Activated CD8-positive, alpha-beta memory T cell treated with anti-CD3 and anti-CD28 coated beads for 36 hours (primary cell): ENCODE data around the gene GSTM4. TPM values are rescaled to one million over a fixed set of nuclear protein-coding genes. Genes with fewer than 3 reads are reported as not detected.
"Not testable (repeated sequence)": the region's sequence is repeated elsewhere in the genome, so short reads cannot be mapped to it uniquely, and the experiment has no call there.

Source experiments
- CTCF ChIA-PET: fragments of 350-600 bp; sonication (Branson Sonifier 250); formaldehyde crosslinking; loops from one replicate; lab custom pipeline; 2021; ENCODE audit warnings: antibody characterized with exemption; lab: Charles Lee
- POLR2A ChIA-PET: fragments of 350-600 bp; sonication (Branson Sonifier 250); formaldehyde crosslinking; loops from one replicate; lab custom pipeline; 2021; ENCODE audit warnings: antibody characterized with exemption; lab: Charles Lee
- total RNA-seq, 2 experiments: library from RNA; stranded (reverse); gene quantifications; one replicate each; pipeline ENCODE4 v1.2.3, GENCODE V29; 2021

GSTM4 gene
- total RNA-seq, 2 experiments from 2014 or later = 1.4 to 1.8 TPM

DNA sequence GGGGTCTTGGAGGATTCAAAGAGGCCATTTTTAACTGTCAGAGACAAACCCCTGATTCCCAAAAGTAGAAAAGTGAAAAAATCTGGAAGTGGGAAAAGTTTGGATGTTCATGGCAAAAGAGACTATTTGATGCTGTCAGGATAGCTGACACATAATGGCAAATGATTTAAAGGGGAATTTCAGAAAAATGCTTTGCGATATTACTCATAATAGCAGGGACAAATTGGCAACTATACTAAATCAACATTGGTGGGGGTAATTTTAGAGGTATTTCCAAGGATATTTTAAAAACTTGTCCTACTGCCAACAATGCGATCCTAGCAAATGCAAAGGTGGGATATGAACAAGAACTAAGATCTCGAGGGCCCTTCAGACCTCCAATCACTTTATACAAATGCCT, 5.3 kb upstream of the GSTM4 start:
- CTCF ChIA-PET = interaction anchor here (0.6 to 9.1 kb wide), 5 partner anchors 11 to 378 kb away, joined by 3 to 66 read pairs (median 5); partner anchors contain the start of gene AHCYL1
- POLR2A ChIA-PET = no interaction called here

GRCh38 chr1:109652402-109652801, 3.5 kb upstream of the GSTM4 start:
- CTCF ChIA-PET = interaction anchor here (1.8 to 9.1 kb wide), 3 partner anchors 9 to 332 kb away, joined by 6 to 66 read pairs (median 8); partner anchors contain the start of gene AHCYL1
- POLR2A ChIA-PET = no interaction called here

DNA sequence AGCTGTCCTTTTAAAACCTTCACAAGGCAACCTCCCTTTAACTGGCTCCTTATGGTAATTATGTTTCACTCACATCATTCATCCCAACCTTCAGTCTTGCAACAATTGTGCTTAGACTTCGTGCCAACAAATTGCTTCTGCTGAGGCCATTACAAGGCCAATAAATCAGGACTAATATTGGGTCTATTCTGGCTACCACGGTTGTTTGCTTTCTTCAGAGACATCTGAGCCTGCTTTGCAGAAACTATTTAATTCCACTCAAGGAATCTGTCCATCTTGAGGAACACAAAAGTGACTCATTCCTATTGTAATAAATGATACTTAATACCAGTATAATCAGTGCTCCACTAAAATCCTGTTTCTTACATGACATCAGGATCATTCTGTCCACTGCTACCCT, 2.6 kb upstream of the GSTM4 start:
- POLR2A ChIA-PET = no interaction called here
- CTCF ChIA-PET = interaction anchor here (1.8 to 9.1 kb wide), 3 partner anchors 10 to 331 kb away, joined by 6 to 66 read pairs (median 8); partner anchors contain the start of gene AHCYL1

- ChIA-PET CTCF (interaction anchor here (0.7 to 9.1 kb wide), 4 partner anchors 15 to 331 kb away, joined by 3 to 66 read pairs (median 4); no protein-coding TSS in a partner anchor), POLR2A (no interaction called here)
These were observed 1.4 kb upstream of the GSTM4 start for GRCh38 chr1:109654519-109654918.

- ChIA-PET CTCF (interaction anchor here (1.2 to 9.1 kb wide), 2 partner anchors 17 to 327 kb away, joined by 3 to 66 read pairs; partner anchors contain the start of gene AHCYL1), POLR2A (no interaction called here)
These were observed 1.5 kb downstream of the GSTM4 start for GRCh38 chr1:109657395-109657794.

GRCh38 chr1:109657970-109658369, 2.1 kb downstream of the GSTM4 start:
- CTCF ChIA-PET = no interaction called here
- POLR2A ChIA-PET = no interaction called here

- CTCF ChIA-PET = no interaction called here
- POLR2A ChIA-PET = no interaction called here
These were observed 2.7 kb downstream of the GSTM4 start for GRCh38 chr1:109658533-109659042.

DNA sequence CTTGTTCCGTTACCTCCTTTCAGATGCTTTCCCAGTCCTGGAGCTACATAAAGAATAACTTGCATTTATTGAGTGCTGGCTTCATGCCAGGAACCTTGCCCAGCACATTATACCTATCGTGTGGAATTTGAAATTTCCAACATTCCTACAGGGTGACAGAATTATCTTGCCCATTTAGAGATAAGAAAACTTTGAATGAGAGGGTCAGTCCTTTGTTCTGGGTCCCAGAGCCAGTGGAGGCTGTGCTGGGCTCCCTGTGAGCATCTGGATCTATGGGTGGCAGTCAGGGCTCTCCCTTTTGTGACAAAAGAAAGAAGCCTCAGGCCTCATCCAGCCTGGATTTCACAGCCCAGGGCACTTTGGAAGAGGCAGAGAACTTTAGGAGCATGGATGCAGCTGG, 3.2 kb downstream of the GSTM4 start:
- POLR2A ChIA-PET = no interaction called here
- CTCF ChIA-PET = no interaction called here

DNA sequence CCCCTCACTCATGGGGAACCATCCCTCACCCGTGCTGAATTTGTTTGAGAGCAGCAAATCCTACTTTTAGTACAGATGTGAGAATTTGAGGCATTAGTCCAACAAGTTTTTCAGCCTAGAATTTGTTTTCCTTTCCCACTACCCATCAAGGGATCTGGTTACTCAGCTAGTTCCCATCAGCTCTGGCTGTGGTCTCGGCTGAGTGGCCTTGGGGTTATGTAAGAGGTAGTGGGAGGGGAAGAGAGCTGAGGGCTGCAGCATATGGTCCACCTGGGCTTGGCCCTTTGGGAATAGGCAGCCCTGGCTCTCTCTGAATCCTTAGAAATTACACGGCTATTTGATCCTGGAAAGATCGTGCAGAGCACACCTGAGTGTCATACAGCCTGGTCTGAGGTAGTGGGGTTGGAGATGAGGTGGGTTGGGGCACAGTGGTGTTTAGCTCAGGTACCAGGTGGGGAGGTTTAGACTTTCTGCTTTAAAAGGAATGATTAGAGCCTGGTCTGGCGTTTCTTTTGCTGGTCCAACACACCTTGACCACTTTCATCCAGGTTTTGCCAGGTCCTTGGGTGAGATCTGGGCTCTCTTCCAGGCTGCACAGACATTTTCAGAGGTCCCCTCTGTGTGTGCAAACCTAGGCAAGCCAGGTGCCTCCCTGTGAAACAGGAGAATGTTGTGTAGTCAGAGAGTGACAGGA, 4.2 kb downstream of the GSTM4 start:
- ChIA-PET POLR2A (no interaction called here), CTCF (no interaction called here)

DNA sequence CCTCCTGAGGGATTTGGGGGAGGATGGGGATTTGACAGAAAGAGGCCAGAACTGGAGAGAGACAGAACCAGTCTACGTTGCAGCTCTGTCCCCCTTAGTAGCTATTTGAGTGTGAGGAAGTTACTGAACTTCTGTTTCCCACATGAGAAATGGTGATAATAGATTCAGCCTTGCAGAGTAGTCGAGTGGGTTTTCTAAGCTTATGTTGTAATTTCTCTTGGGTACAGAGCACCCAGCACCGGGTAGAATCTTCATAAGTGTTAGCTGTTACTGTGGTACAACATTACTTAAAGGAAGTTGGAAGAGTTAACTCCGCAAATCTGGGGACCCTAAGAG, 4.8 kb downstream of the GSTM4 start:
- CTCF ChIA-PET = interaction anchor here (2.7 kb wide), 1 partner anchor 20 kb away, joined by 9 read pairs; no protein-coding TSS in a partner anchor
- POLR2A ChIA-PET = not testable (repeated sequence)

GRCh38 chr1:109661391-109661790, 5.5 kb downstream of the GSTM4 start:
- ChIA-PET CTCF (interaction anchor here (2.7 kb wide), 1 partner anchor 21 kb away, joined by 9 read pairs; no protein-coding TSS in a partner anchor), POLR2A (no interaction called here)

GRCh38 chr1:109664671-109665070, 8.8 kb downstream of the GSTM4 start:
- CTCF ChIA-PET = no interaction called here
- POLR2A ChIA-PET = no interaction called here

DNA sequence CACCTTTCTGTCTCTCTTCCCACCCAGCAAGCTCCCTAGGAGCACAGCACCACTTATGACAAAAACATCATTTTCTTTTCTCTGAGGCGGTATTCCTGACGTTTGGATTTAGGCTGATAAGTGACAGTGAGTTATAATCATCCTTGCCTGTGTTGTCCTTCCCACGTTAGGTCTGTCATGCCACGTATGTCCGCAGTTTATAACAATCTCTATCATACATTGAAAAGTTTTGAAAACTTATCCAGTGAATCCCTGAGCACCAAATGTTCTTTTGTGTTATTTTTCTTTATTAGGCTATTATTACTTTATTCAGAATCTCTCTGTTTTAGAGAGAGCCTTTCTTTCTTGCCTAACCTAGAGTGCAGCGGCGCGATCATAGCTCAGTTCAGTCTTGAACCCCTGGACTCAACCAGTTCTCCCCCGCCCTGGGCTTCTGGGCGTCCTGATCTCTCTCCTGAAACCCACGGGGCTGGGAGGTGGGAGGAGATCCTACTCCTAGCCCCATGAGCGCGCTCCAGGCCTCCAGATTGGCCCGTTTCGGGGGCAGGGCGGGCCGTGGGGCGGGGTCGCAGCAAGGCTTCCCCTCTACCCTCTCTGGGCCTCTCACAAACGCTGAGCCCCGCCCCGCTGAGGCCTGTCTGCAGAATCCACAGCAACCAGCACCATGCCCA, 11.7 kb downstream of the GSTM4 start, which contains the start of gene GSTM2:
Gene GSTM2 (plus strand): TSS at position 606 of the 671 bp plus-strand sequence. CDS start 59 bp downstream, at position 665.
- ChIA-PET CTCF (interaction anchor here (0.9 to 1.4 kb wide), 2 partner anchors 24 to 109 kb away, joined by 3 read pairs; no protein-coding TSS in a partner anchor), POLR2A (no interaction called here)

GRCh38 chr1:109668123-109668775, 12.3 kb downstream of the GSTM4 start:
- POLR2A ChIA-PET = no interaction called here
- CTCF ChIA-PET = interaction anchor here (0.9 to 1.4 kb wide), 3 partner anchors 25 to 109 kb away, joined by 3 read pairs; no protein-coding TSS in a partner anchor

GRCh38 chr1:109669246-109669948, 13.5 kb downstream of the GSTM4 start:
- POLR2A ChIA-PET = interaction anchor here (0.6 kb wide), 1 partner anchor 290 kb away, joined by 3 read pairs; no protein-coding TSS in a partner anchor

DNA sequence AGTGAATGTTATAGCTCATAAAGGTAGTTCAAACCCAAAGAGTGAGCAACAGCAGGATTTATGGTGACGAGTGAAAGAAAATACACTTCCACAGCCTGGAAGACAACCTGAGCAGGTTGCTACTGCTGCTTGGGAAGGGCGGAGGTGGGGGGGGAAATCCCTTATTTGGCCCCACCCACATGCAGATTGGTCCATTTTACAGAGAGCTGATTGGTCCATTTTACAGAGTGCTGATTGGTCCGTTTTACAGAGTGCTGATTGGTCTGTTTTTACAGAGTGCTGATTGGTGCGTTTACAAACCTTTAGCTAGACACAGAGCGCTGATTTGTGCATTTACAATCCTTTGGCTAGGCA, 14.0 kb downstream of the GSTM4 start:
- POLR2A ChIA-PET = interaction anchor here (0.6 kb wide), 1 partner anchor 291 kb away, joined by 3 read pairs; no protein-coding TSS in a partner anchor
- CTCF ChIA-PET = interaction anchor here (2.0 kb wide), 1 partner anchor 29 kb away, joined by 7 read pairs; no protein-coding TSS in a partner anchor

More at GRCh38 chr1:109669246-109669948, 13.5 kb downstream of the GSTM4 start:
- CTCF ChIA-PET = interaction anchor here (1.2 to 2.0 kb wide), 2 partner anchors 28 to 29 kb away, joined by 3 to 7 read pairs; no protein-coding TSS in a partner anchor

DNA sequence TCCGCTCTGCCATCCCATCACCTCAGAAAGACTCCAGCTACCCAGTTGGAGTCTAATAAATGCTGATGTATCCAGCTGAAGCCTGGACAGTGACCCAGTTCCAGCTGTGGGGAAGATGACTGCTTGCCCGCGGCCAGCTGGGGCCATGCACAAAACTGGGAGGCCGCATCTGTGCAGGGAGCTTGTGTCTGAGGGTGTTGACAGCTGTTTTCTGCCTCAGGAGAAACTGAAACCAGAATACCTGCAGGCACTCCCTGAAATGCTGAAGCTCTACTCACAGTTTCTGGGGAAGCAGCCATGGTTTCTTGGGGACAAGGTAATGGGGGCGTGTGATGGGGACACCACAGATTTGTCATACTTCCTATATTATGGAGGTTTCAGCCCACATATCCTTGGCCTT, 15.2 kb downstream of the GSTM4 start:
- POLR2A ChIA-PET = no interaction called here
- CTCF ChIA-PET = interaction anchor here (0.6 to 2.0 kb wide), 2 partner anchors 31 to 266 kb away, joined by 6 to 7 read pairs; no protein-coding TSS in a partner anchor

DNA sequence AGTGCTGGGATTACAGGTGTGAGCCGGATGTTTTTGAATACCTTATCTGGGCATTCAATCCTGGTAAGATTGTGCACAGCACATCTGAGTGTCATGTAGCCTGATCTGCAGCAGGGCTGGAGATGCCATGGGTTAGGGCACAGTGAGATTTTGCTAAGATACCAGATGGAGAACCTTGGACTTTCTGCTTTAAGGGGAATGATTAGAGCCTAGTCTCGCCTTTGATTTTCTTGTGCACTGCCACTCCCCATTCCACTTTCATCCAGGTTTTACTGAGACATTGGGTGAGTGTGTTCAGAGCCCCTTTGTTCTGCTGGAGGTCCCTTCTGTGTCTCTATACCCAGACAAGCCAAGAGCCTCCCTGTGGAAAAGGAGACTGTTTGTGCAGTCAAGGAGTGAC, 18.0 kb downstream of the GSTM4 start:
- CTCF ChIA-PET, POLR2A ChIA-PET: not testable (repeated sequence)
